HG03108 (cell line): ENCODE measurements around the gene PTTG2.
"Not testable (repeated sequence)": the region's sequence is repeated elsewhere in the genome, so short reads cannot be mapped to it uniquely, and the experiment has no call there.

Experiments used
- ATAC-seq: cut with Tn5 transposase; IDR thresholded peaks from one replicate; pipeline ENCODE4 v1.9.1; 2021; ENCODE audit warnings: moderate library complexity; ENCODE audit not compliant: unreplicated experiment

Gene PTTG2

DNA sequence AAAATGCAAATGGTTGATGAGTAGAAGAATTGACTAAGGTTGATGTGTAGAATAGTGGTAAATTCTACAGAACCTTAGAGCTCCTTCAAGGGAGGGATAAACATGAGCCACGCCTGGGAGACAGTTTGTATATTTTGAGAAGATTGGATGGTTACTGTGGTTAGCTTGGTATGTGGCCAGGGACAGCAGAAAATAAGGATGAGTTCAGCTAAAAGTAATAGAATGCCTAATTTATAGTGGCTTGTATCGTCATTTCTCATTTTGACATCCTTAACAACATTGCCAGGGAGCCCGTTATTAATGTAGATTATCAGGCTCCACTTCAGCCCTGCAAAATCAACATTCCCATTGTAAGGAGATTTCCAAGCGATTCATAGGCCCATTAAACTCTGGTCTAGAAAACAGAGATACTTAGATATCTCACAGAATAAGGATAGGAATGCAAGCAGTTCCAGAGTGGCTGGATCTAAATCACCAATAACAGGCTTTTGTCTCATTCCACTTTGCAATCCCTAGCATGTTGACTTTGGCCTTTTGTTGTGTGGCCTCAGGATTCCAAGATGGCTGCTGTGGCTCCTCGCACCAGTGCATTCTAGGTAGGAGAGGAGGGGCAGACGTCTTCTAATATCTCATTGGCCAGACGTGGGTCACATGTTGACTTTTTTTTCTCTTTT is 6.4 kb upstream of the PTTG2 start:
- ATAC-seq = no peak

DNA sequence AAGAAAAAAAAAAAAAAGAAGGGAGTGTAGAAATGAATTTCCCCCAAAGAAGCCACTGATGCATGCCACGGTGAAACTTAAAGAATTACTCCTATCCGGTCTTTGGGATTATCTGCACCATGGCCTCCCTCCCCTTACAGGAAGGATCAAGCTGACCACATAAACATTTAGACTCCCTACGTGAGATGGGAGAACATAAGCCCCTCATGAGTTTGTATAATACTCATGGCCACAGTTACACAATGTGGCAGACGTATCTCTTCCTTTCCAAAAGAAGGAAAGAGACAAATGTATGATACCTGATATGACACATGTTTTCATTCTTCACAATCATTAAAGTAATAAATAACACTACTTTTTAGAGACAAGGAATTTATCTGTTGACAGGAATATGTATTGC is 3.3 kb upstream of the PTTG2 start:
- ATAC-seq = no peak

- no peak for ATAC-seq
Measured at GRCh38 chr4:37958932-37959331, 1.3 kb upstream of the PTTG2 start.

DNA sequence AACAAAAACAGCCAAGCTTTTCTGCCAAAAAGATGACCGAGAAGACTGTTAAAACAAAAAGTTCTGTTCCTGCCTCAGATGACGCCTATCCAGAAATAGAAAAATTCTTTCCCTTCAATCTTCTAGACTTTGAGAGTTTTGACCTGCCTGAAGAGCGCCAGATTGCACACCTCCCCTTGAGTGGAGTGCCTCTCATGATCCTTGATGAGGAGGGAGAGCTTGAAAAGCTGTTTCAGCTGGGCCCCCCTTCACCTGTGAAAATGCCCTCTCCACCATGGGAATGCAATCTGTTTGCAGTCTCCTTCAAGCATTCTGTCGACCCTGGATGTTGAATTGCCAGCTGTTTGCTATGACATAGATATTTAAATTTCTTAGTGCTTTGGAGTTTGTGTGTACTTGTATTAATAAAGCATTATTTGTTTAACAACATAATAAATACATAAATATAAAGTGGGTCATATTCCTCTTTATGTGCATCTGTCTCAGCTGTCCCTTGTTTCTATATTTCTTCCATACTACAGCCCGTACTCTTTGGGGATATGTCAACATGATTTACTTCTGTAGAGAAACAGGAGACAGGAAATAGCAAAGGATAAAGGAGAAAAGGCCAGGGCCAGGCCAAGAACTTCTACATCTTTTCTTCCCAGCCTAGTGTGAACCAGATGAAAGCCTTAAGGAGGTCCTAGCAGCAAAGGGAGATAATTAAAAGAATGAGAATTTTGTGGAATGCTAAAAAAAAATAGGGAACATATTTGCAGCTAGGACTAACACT is 667 bp downstream of the PTTG2 start:
- no peak for ATAC-seq

DNA sequence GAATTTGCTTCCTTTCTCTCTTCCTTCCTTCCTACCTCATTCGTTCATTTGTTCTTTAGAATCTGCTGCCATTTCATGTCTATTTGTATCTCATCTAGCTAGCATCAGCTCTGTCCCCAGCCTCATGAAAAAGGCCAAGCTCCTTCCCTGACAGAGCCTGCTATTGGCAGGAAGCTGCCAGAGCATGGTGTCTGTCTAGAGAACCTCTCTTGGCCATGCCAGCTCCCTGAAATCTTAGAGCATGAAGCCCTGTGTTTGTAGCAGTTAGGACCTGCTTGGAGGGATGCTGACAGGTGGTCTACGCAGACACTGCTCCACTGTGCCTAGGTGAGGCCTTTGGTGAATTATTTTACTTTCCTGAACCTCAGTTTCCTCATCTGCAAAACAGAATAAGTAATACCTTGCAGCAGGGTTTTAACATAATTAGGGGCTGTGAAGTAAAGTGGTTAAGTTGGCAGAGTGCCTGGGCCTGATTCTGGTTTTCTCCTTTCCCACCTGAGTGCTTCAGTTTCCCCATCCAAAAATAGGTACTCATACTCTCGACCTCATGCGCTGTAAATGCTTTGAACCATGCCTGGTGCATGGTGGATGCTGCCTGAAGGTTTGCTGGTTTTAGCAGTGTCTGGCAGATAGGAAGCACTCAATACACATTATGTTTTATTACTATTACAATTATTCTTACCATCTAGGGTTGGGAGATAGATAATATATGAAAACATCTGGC is 4.7 kb downstream of the PTTG2 start:
- ATAC-seq = peak; percentile 83

GRCh38 chr4:37966044-37966443 is 5.8 kb downstream of the PTTG2 start:
- no peak for ATAC-seq

DNA sequence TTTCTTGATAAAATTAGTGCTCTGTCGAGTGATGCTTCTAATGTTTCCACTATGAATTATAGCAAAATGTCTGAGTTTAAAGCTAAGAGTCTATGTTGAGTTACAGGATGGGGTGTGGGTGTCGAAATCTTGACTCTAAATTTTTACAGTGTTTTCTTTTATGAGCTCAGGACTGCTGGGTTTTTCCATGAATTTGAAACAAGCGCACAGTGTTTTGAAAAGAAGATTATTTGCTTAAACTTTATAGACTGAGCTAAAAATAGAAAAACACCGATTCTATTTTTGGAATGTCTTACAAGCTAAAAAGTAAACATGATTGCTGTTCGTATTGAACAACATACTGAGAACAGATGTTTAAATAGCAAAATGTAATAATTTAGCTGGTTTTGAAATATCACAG is 7.5 kb downstream of the PTTG2 start:
- no peak for ATAC-seq

GRCh38 chr4:37968747-37969146 is 8.5 kb downstream of the PTTG2 start:
- ATAC-seq = no peak

- no peak for ATAC-seq
Measured at GRCh38 chr4:37970702-37971101, 10.5 kb downstream of the PTTG2 start.

- no peak for ATAC-seq
Measured at GRCh38 chr4:37971202-37971601, 11.0 kb downstream of the PTTG2 start.

DNA sequence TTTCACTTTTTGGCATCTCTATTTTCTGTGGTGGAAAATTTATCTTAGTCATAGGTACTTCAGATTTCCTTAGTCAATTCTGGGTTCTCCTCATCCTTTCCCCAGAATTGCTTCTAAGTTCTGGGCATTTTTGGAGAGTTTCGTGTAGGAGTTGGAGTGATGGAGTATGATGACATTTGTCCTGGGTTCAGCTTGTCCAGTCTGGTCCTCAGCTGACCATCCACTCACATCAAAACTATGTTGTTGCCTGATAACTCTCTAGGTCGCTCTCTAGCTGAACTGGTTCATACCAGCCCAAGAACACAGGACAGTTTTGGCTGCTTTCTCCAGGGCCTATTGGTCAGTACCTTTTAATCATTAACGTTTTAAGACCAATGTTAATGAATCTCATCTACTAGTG is 13.2 kb downstream of the PTTG2 start:
- no peak for ATAC-seq

DNA sequence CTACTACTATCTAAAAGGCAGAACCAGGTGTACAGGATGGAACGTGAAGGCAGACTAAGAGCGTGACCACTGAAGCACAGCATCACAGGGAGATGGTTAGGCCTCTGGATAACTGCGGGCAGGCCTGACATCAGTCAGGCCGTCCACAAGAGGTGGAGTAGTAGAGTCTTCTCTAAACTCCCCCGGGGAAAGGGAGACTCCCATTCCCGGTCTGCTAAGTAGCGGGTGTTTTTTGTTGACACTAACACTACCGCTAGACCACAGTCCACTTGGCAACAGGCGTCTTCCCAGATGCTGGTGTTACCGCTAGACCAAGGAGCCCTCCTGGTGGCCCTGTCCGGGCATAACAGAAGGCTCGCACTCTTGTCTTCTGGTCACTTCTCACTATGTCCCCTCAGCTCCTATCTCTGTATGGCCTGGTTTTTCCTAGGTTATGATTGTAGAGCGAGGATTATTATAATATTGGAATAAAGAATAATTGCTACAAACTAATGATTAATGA is 15.2 kb downstream of the PTTG2 start:
- not testable (repeated sequence) for ATAC-seq

GRCh38 chr4:37976507-37976906 is 16.3 kb downstream of the PTTG2 start:
- no peak for ATAC-seq

DNA sequence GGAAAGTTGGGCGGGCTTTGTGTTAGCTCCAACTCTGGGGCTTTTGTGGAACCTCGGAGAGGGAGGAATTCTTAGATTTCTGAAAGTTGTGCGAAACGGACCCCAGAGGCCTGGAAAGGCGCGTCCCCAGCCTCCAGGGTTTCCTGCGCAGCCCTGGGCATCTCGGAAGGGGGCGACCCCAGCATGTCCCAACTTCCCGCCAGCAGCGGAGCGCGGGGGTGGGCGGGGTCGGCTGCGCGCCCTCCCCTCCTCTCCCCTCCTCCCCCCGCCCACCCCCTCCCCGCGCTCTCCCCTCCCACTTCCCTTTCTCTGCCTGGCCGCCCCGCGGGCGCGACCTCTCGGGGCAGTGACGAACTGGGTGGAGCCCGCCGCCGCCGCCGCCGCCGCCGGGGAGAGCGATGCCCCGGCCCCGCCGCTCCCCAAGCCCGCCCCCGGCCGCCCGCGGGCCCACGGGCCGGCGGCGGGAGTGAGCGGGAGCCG is 16.8 kb downstream of the PTTG2 start:
- ATAC-seq = peak; percentile 68

GRCh38 chr4:37977471-37978247 is 17.5 kb downstream of the PTTG2 start:
- ATAC-seq = peak; percentile 62

GRCh38 chr4:37978248-37978924 is 18.2 kb downstream of the PTTG2 start:
- ATAC-seq = peak; percentile 29

DNA sequence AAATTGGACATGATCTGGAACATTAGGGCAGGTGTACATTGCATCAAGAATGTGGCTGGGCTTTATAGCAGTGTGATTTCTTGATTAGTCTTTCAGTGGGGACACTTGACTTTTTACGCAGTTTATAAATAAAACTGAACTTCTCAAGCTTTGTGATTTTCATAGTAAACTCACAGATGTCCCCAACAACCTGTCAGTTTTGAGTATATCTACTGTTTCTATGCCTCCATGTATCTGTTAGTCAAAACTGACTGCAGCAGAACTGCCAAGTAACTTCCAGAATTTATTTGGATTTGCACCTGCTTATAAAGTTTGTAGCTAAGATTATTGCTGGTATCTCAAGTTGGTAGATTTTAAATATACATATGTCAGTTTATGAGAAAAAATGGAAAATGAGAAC is 20.0 kb downstream of the PTTG2 start:
- ATAC-seq = no peak

DNA sequence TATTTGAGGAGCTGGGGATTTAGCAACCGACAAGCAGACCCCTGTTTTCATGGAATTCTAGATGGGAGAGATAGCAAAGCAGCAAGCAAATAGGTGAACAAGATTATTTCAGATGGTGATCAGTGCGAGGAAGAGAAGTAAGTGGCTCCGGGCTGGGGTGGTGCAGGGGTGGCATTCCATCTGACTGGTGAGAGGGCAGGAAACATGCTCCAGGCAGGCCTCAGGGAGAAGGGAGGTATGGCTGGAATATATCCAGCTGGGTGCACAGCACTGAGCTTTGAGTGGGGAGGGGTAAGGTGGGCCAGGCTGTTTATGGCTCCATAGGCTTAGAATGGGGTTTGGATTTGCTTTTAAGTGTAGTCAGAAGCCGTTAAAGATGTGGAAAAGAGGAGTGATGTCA is 21.2 kb downstream of the PTTG2 start:
- ATAC-seq = no peak

- no peak for ATAC-seq
Measured at GRCh38 chr4:37981844-37982720, 21.9 kb downstream of the PTTG2 start.
